HG02763 (cell line): ENCODE measurements around the gene ATL1.
A peak's percentile ranks its signal among the peaks of the same experiment; 100 is the strongest.
"Not testable (repeated sequence)": the region's sequence is repeated elsewhere in the genome, so short reads cannot be mapped to it uniquely, and the experiment has no call there.

Source experiments
- ATAC-seq: cut with Tn5 transposase; IDR thresholded peaks from one replicate; pipeline ENCODE4 v1.9.1; 2021; ENCODE audit warnings: mild to moderate bottlenecking, moderate library complexity; ENCODE audit not compliant: unreplicated experiment

Gene ATL1

GRCh38 chr14:50600849-50601248 lies 40.9 kb downstream of the ATL1 start:
- ATAC-seq: no peak

- no peak for ATAC-seq
Measured at GRCh38 chr14:50601394-50601793, 41.4 kb downstream of the ATL1 start.

GRCh38 chr14:50602035-50602434 lies 42.1 kb downstream of the ATL1 start:
- no peak for ATAC-seq

GRCh38 chr14:50603565-50603964 lies 43.6 kb downstream of the ATL1 start:
- ATAC-seq: no peak

GRCh38 chr14:50605766-50606165 lies 45.8 kb downstream of the ATL1 start:
- ATAC-seq: no peak

- no peak for ATAC-seq
Measured at GRCh38 chr14:50606468-50606867, 46.5 kb downstream of the ATL1 start.

- ATAC-seq: no peak
Measured at GRCh38 chr14:50607181-50607580, 47.2 kb downstream of the ATL1 start.

- no peak for ATAC-seq
Measured at GRCh38 chr14:50607761-50608160, 47.8 kb downstream of the ATL1 start.

GRCh38 chr14:50608302-50608851 lies 48.4 kb downstream of the ATL1 start:
- ATAC-seq: no peak

GRCh38 chr14:50610465-50610864 lies 50.5 kb downstream of the ATL1 start:
- no peak for ATAC-seq

- no peak for ATAC-seq
Measured at GRCh38 chr14:50612806-50613205, 52.9 kb downstream of the ATL1 start.

- ATAC-seq: no peak
Measured at GRCh38 chr14:50615056-50615455, 55.1 kb downstream of the ATL1 start.

- no peak for ATAC-seq
Measured at GRCh38 chr14:50615552-50615951, 55.6 kb downstream of the ATL1 start.

GRCh38 chr14:50616275-50616674 lies 56.3 kb downstream of the ATL1 start:
- ATAC-seq: no peak

- no peak for ATAC-seq
Measured at GRCh38 chr14:50619569-50620141, 59.7 kb downstream of the ATL1 start.

GRCh38 chr14:50620341-50620740 lies 60.4 kb downstream of the ATL1 start:
- ATAC-seq: no peak

- no peak for ATAC-seq
Measured at GRCh38 chr14:50622978-50623377, 63.0 kb downstream of the ATL1 start.

GRCh38 chr14:50624447-50624846 lies 64.5 kb downstream of the ATL1 start:
- no peak for ATAC-seq

GRCh38 chr14:50624947-50625346 lies 65.0 kb downstream of the ATL1 start:
- ATAC-seq: not testable (repeated sequence)

- ATAC-seq: no peak
Measured at GRCh38 chr14:50631408-50631821, 71.5 kb downstream of the ATL1 start.

- ATAC-seq: no peak
Measured at GRCh38 chr14:50633954-50634353, 74.0 kb downstream of the ATL1 start.

- no peak for ATAC-seq
Measured at GRCh38 chr14:50635141-50635540, 75.2 kb downstream of the ATL1 start.

GRCh38 chr14:50647282-50647681 lies 87.3 kb downstream of the ATL1 start:
- peak; percentile 90 for ATAC-seq
